Neural cell (in vitro differentiated cells): ENCODE data around the gene SPAG6. TPM values are rescaled to one million over a fixed set of nuclear protein-coding genes. Genes with fewer than 3 reads are reported as not detected.
A peak's percentile ranks its signal among the peaks of the same experiment; 100 is the strongest.

Source experiments
- H2AFZ ChIP-seq: fragments of 200-600, 300-800 bp; sonication (generic), shearing (Covaris generic); 2 replicates; pipeline ENCODE4 v1.6.0; 2014; ENCODE audit warnings: low read depth, mild to moderate bottlenecking, antibody characterized with exemption, low read length, moderate library complexity
- H3F3A ChIP-seq: fragments of 200-600 bp; shearing (Covaris generic); 2 replicates; pipeline ENCODE4 v1.6.1; 2016; ENCODE audit warnings: mild to moderate bottlenecking, moderate library complexity, mixed read lengths, antibody characterized with exemption, low read length; ENCODE audit not compliant: insufficient read depth, poor library complexity, severe bottlenecking
- H3K27ac ChIP-seq: fragments of 200-600, 300-800 bp; sonication (generic), shearing (Covaris generic); 2 replicates; pipeline ENCODE4 v1.5.1; 2014; ENCODE audit warnings: mild to moderate bottlenecking, low read length, moderate library complexity
- H3K27me3 ChIP-seq: fragments of 300-800, 200-600 bp; sonication (generic), shearing (Covaris generic); 2 replicates; pipeline ENCODE4 v1.6.0; 2014; ENCODE audit warnings: mild to moderate bottlenecking, low read depth, low read length, moderate library complexity; ENCODE audit not compliant: insufficient read depth
- H3K36me3 ChIP-seq: fragments of 300-800, 200-600 bp; sonication (generic), shearing (Covaris generic); 2 replicates; pipeline ENCODE4 v1.5.1; 2014; ENCODE audit warnings: mild to moderate bottlenecking, antibody characterized with exemption, low read length, moderate library complexity; ENCODE audit not compliant: insufficient read depth
- H3K4me2 ChIP-seq: fragments of 300-800, 200-600 bp; sonication (generic), shearing (Covaris generic); 2 replicates; pipeline ENCODE4 v1.6.0; 2014; ENCODE audit warnings: mild to moderate bottlenecking, low read length
- H3K4me3 ChIP-seq: fragments of 300-800, 200-600 bp; sonication (generic), shearing (Covaris generic); 2 replicates; pipeline ENCODE4 v1.5.1; 2014; ENCODE audit warnings: mild to moderate bottlenecking, low read length, moderate library complexity
- H3K79me2 ChIP-seq: fragments of 200-600 bp; shearing (Covaris generic); replicated peaks from 2 replicates; pipeline ENCODE4 v1.6.0; 2014; ENCODE audit warnings: mild to moderate bottlenecking, low read length, moderate library complexity; ENCODE audit not compliant: insufficient read depth
- H3K9ac ChIP-seq: fragments of 300-800, 200-600 bp; sonication (generic), shearing (Covaris generic); 2 replicates; pipeline ENCODE4 v1.6.1; 2016; ENCODE audit warnings: mild to moderate bottlenecking, low read length, mixed read lengths
- H3K9me2 ChIP-seq: fragments of 200-600 bp; shearing (Covaris generic); 2 replicates; pipeline ENCODE4 v1.6.1; 2016; ENCODE audit warnings: mild to moderate bottlenecking, low read length, mixed read lengths; ENCODE audit not compliant: insufficient read depth
- H3K9me3 ChIP-seq: fragments of 200-600, 300-800 bp; sonication (generic), shearing (Covaris generic); 2 replicates; pipeline ENCODE4 v1.6.1; 2016; ENCODE audit warnings: mild to moderate bottlenecking, mixed run types, low read length, moderate library complexity, mixed read lengths
- H4K20me1 ChIP-seq: fragments of 200-600 bp; shearing (Covaris generic); 2 replicates; pipeline ENCODE4 v1.6.1; 2016; ENCODE audit warnings: mild to moderate bottlenecking, mixed run types; ENCODE audit not compliant: insufficient read depth
- EP300 ChIP-seq: fragments of 450-650 bp; conservative IDR thresholded peaks from 2 replicates; pipeline ENCODE4 v1.6.1; 2014; ENCODE audit warnings: antibody characterized with exemption, mild to moderate bottlenecking, moderate library complexity; ENCODE audit not compliant: poor library complexity, severe bottlenecking
- EZH2 ChIP-seq: fragments of 200-600, 300-800 bp; shearing (Covaris generic), sonication (generic); IDR thresholded peaks from 2 replicates; pipeline ENCODE4 v1.6.1; 2014; ENCODE audit warnings: antibody characterized with exemption, low read length, borderline replicate concordance, mild to moderate bottlenecking; ENCODE audit not compliant: insufficient read depth, poor library complexity, severe bottlenecking
- MXI1 ChIP-seq: fragments of 450-650 bp; conservative IDR thresholded peaks from 2 replicates; pipeline ENCODE4 v1.6.1; 2014; ENCODE audit warnings: antibody characterized with exemption, mild to moderate bottlenecking; ENCODE audit not compliant: poor library complexity, severe bottlenecking
- POLR2AphosphoS5 ChIP-seq: IDR thresholded peaks from 2 replicates; pipeline ENCODE4 v1.6.1; 2012
- RAD21 ChIP-seq: fragments of 450-650 bp; conservative IDR thresholded peaks from 2 replicates; pipeline ENCODE4 v1.6.1; 2014; ENCODE audit warnings: antibody characterized with exemption, mild to moderate bottlenecking, moderate library complexity
- SMC3 ChIP-seq: fragments of 450-650 bp; conservative IDR thresholded peaks from 2 replicates; pipeline ENCODE4 v1.6.1; 2014; ENCODE audit warnings: antibody characterized with exemption, mild to moderate bottlenecking, moderate library complexity; ENCODE audit not compliant: poor library complexity
- TAF1 ChIP-seq: IDR thresholded peaks from 2 replicates; pipeline ENCODE4 v1.6.1; 2012; ENCODE audit warnings: low read depth
- polyA plus RNA-seq: library from polyadenylated mRNA; depleted of rRNA; stranded (reverse); fragments of >200 nt; gene quantifications from 2 replicates; pipeline ENCODE4 v1.2.3, GENCODE V29; 2014
- TF ChIP-seq, protein P1 (sequence below): IDR thresholded peaks from 2 replicates; pipeline ENCODE4 v1.6.1; 2012; ENCODE audit warnings: borderline replicate concordance
- TF ChIP-seq, protein P2 (sequence below): fragments of 450-650 bp; IDR thresholded peaks from 2 replicates; pipeline ENCODE4 v1.5.1; 2014; ENCODE audit warnings: antibody characterized with exemption, mild to moderate bottlenecking, moderate library complexity; ENCODE audit not compliant: poor library complexity, severe bottlenecking

The SPAG6 gene
- polyA plus RNA-seq, 1 donor from 2014 or later: 0.36 TPM

DNA sequence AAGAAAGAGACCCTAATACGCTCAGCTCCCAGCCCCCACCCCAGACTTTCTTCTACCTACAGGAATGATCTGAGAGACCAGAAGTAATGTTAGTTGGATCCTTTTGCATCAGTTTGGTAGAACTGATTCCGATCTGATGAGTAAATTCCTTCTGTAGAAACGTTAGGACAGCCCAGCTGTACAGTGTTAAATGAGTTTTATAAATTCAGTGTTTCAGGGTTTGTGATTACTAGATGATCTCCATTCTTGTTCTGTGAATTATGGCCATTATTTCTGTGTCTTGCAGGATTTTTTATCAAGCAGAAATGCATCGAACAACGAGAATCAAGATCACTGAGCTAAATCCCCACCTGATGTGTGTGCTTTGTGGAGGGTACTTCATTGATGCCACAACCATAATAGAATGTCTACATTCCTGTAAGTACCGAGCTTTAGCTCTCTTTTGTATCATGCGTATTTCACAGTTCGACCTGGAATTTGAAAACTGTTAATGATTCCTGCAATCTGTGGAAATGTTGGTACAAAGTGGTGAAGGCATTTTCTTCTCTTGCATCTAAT, 19.1 kb upstream of the SPAG6 start:
- TF ChIP-seq EZH2 (no peak), TAF1 (no peak), MXI1 (no peak)
- TF ChIP-seq, protein P1, sequence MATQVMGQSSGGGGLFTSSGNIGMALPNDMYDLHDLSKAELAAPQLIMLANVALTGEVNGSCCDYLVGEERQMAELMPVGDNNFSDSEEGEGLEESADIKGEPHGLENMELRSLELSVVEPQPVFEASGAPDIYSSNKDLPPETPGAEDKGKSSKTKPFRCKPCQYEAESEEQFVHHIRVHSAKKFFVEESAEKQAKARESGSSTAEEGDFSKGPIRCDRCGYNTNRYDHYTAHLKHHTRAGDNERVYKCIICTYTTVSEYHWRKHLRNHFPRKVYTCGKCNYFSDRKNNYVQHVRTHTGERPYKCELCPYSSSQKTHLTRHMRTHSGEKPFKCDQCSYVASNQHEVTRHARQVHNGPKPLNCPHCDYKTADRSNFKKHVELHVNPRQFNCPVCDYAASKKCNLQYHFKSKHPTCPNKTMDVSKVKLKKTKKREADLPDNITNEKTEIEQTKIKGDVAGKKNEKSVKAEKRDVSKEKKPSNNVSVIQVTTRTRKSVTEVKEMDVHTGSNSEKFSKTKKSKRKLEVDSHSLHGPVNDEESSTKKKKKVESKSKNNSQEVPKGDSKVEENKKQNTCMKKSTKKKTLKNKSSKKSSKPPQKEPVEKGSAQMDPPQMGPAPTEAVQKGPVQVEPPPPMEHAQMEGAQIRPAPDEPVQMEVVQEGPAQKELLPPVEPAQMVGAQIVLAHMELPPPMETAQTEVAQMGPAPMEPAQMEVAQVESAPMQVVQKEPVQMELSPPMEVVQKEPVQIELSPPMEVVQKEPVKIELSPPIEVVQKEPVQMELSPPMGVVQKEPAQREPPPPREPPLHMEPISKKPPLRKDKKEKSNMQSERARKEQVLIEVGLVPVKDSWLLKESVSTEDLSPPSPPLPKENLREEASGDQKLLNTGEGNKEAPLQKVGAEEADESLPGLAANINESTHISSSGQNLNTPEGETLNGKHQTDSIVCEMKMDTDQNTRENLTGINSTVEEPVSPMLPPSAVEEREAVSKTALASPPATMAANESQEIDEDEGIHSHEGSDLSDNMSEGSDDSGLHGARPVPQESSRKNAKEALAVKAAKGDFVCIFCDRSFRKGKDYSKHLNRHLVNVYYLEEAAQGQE: no peak
- H4K20me1 ChIP-seq: peaks cover 14% of the 10 kb centered on the region
- peak overlapping the region; percentile 51 for H3K4me3 ChIP-seq
- H3K9me3 ChIP-seq: no peaks in the 10 kb centered on the region
- no peak overlapping the region for H2AFZ ChIP-seq
- no peaks in the 10 kb centered on the region for H3K9me2 ChIP-seq
- H3K9ac ChIP-seq: no peak overlapping the region
- H3K79me2 ChIP-seq: peaks cover 38% of the 10 kb centered on the region
- H3K4me2 ChIP-seq: no peak overlapping the region
- peaks cover 4% of the 10 kb centered on the region for H3F3A ChIP-seq
- H3K27ac ChIP-seq: no peak overlapping the region
- H3K36me3 ChIP-seq: peaks cover 21% of the 10 kb centered on the region
- peaks cover 51% of the 10 kb centered on the region for H3K27me3 ChIP-seq

DNA sequence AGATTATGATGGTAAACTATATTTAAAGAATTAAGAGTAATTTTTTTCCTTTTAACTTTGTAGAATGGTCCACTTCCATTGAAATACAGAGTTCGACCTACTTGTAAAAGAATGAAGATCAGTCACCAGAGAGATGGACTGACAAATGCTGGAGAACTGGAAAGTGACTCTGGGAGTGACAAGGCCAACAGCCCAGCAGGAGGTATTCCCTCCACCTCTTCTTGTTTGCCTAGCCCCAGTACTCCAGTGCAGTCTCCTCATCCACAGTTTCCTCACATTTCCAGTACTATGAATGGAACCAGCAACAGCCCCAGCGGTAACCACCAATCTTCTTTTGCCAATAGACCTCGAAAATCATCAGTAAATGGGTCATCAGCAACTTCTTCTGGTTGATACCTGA, 16.1 kb upstream of the SPAG6 start:
- no peak for TF ChIP-seq MXI1
- TF ChIP-seq RAD21: no peak
- no peak for TF ChIP-seq EZH2
- TF ChIP-seq POLR2AphosphoS5: no peak
- H3K9ac ChIP-seq: no peak overlapping the region
- no peak overlapping the region for H3K4me2 ChIP-seq
- H3K27ac ChIP-seq: no peak overlapping the region
- peaks cover 4% of the 10 kb centered on the region for H3F3A ChIP-seq
- peaks cover 55% of the 10 kb centered on the region for H3K27me3 ChIP-seq
- H3K4me3 ChIP-seq: no peak overlapping the region
- peaks cover 9% of the 10 kb centered on the region for H3K9me3 ChIP-seq
- H4K20me1 ChIP-seq: peaks cover 11% of the 10 kb centered on the region
- H3K79me2 ChIP-seq: peaks cover 18% of the 10 kb centered on the region
- H3K36me3 ChIP-seq: peaks cover 26% of the 10 kb centered on the region
- no peaks in the 10 kb centered on the region for H3K9me2 ChIP-seq
- H2AFZ ChIP-seq: no peak overlapping the region

DNA sequence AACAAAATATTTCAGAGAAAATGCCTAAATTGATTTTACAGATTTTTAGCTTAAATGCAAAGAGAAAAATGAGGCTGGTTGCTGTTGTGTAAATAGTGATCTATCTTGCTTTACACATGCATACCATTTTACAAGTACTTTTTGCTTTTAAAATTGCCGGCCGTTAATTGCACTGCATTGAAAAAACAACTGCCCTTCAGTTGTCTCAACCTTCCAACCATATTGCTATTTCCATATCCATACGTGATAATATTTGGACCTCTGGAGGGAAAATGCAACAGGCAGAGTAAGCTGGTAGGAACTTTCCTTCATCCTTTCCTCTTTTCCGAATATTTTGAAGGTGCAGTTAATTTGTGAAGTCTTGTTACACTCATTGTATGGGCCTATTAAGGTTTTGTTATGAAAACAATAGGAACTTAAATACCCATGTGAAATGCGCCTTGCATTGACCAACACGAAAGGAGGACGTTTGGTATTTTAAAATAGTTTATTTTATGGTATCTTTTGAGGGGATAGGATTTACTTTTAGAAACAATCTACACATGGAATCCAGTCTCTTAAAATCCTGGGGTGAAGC, 13.1 kb upstream of the SPAG6 start:
- TF ChIP-seq RAD21 (no peak), EZH2 (no peak), MXI1 (no peak), EP300 (no peak), POLR2AphosphoS5 (no peak), TAF1 (no peak), SMC3 (no peak)
- TF ChIP-seq, protein P2, sequence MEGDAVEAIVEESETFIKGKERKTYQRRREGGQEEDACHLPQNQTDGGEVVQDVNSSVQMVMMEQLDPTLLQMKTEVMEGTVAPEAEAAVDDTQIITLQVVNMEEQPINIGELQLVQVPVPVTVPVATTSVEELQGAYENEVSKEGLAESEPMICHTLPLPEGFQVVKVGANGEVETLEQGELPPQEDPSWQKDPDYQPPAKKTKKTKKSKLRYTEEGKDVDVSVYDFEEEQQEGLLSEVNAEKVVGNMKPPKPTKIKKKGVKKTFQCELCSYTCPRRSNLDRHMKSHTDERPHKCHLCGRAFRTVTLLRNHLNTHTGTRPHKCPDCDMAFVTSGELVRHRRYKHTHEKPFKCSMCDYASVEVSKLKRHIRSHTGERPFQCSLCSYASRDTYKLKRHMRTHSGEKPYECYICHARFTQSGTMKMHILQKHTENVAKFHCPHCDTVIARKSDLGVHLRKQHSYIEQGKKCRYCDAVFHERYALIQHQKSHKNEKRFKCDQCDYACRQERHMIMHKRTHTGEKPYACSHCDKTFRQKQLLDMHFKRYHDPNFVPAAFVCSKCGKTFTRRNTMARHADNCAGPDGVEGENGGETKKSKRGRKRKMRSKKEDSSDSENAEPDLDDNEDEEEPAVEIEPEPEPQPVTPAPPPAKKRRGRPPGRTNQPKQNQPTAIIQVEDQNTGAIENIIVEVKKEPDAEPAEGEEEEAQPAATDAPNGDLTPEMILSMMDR: no peak
- TF ChIP-seq, protein P1: no peak
- Histone ChIP-seq H3K36me3 (peaks cover 18% of the 10 kb centered on the region), H3F3A (no peaks in the 10 kb centered on the region), H2AFZ (no peak overlapping the region), H3K79me2 (peaks cover 8% of the 10 kb centered on the region), H3K27ac (no peak overlapping the region), H3K4me3 (no peak overlapping the region), H3K27me3 (peaks cover 63% of the 10 kb centered on the region), H3K9ac (no peak overlapping the region), H3K9me3 (peaks cover 13% of the 10 kb centered on the region), H3K9me2 (no peaks in the 10 kb centered on the region), H4K20me1 (no peaks in the 10 kb centered on the region), H3K4me2 (no peak overlapping the region)
